Fibroblast of the conjunctiva (primary cell): ENCODE results near the gene SNX12.
"Not testable (repeated sequence)": the region's sequence is repeated elsewhere in the genome, so short reads cannot be mapped to it uniquely, and the experiment has no call there.

Experiments used
- DNase-seq: peaks from one replicate; pipeline ENCODE4 v3.0.0-alpha.2; 2010; ENCODE audit warnings: low read depth

The SNX12 gene

GRCh38 chrX:71091263-71091662 is 23.1 kb upstream of the SNX12 start:
- DNase-seq, result no peak

- DNase-seq, result no peak
Observed at GRCh38 chrX:71085900-71086299, 17.8 kb upstream of the SNX12 start.

- DNase-seq, result no peak
Observed at GRCh38 chrX:71082822-71083221, 14.7 kb upstream of the SNX12 start.

- no peak for DNase-seq
Observed at GRCh38 chrX:71082124-71082647, 14.1 kb upstream of the SNX12 start.

GRCh38 chrX:71081330-71082123 is 13.4 kb upstream of the SNX12 start:
- DNase-seq, result peak; percentile 5

GRCh38 chrX:71070531-71070930 is 2.4 kb upstream of the SNX12 start:
- no peak for DNase-seq

- DNase-seq, result no peak
Observed at GRCh38 chrX:71067712-71068043, 456 bp downstream of the SNX12 start.

- DNase-seq, result no peak
Observed at GRCh38 chrX:71067089-71067488, 1.0 kb downstream of the SNX12 start.

- DNase-seq, result no peak
Observed at GRCh38 chrX:71060127-71060526, 8.0 kb downstream of the SNX12 start.

- no peak for DNase-seq
Observed at GRCh38 chrX:71057848-71058530, 10.1 kb downstream of the SNX12 start.

GRCh38 chrX:71056867-71057266 is 11.3 kb downstream of the SNX12 start:
- DNase-seq, result peak; percentile 4

GRCh38 chrX:71053217-71053621 is 14.9 kb downstream of the SNX12 start:
- DNase-seq, result peak; percentile 12

- no peak for DNase-seq
Observed at GRCh38 chrX:71052721-71053120, 15.4 kb downstream of the SNX12 start.

GRCh38 chrX:71047891-71048290 is 20.2 kb downstream of the SNX12 start:
- DNase-seq, result not testable (repeated sequence)

GRCh38 chrX:71017396-71017939 is 50.7 kb downstream of the SNX12 start:
- DNase-seq, result no peak
